ENCODE data around the gene TBC1D7. TPM values are rescaled to one million over a fixed set of nuclear protein-coding genes. Genes with fewer than 3 reads are reported as not detected.

TBC1D7 gene
- total and polyA plus RNA-seq, 10 of the 15 experiments (the other 5 are each of a cell fraction or from before 2014, with no cell fraction given), result 20.1 to 65.9 (median 31.3) TPM

- TF ChIP-seq BHLHE40 (IDR thresholded peaks at IDR 0.05; ENCODE audit: borderline replicate concordance in 1 of 2, low read depth in 2 of 2, low read length in 1 of 2) (peak in 1 of 2 experiments; percentile 27; a peak in 1 of 4 replicates), MEF2B (IDR thresholded peaks at IDR 0.05; ENCODE audit: partially characterized antibody, poor library complexity, severe bottlenecking) (peak; percentile 84), KLF5 (IDR thresholded peaks at IDR 0.05; ENCODE audit: partially characterized antibody) (no peak), RUNX3 (IDR thresholded peaks at IDR 0.05; ENCODE audit: low read length) (peak; percentile 6; the same call in 1 of the 2 replicates)
These were observed 40.4 kb upstream of the TBC1D7 start (continued) for GRCh38 chr6:13368731-13369115.

GRCh38 chr6:13368079-13368730, 39.9 kb upstream of the TBC1D7 start:
- Histone ChIP-seq H3K36me3 (ENCODE audit: control insufficient read depth in 2 of 2, insufficient read depth in 2 of 2, low read length in 1 of 2) (peaks cover 8 to 20% of the 10 kb centered on the region in 2 experiments; a peak in 3 of 4 replicates), H3K9ac (ENCODE audit: control insufficient read depth, insufficient read depth, low read length) (no peak overlapping the region), H3K4me3 (no peak overlapping the region), H3K4me2 (ENCODE audit: control insufficient read depth, insufficient read depth) (no peak overlapping the region), H2AFZ (ENCODE audit: control insufficient read depth, low read depth, low read length) (no peak overlapping the region), H3K27me3 (replicated peaks in 1 of 2; ENCODE audit: control insufficient read depth in 2 of 2, insufficient read depth in 2 of 2, low read length in 1 of 2) (no peaks in the 10 kb centered on the region), H3K9me3 (replicated peaks; ENCODE audit: control insufficient read depth, insufficient read depth, low read length) (no peaks in the 10 kb centered on the region), H4K20me1 (ENCODE audit: control insufficient read depth, insufficient read depth) (no peaks in the 10 kb centered on the region), H3K79me2 (ENCODE audit: control insufficient read depth, insufficient read depth, low read length) (no peaks in the 10 kb centered on the region), H3K27ac (ENCODE audit: control insufficient read depth, insufficient read depth) (no peak overlapping the region), H3K4me1 (ENCODE audit: control insufficient read depth, insufficient read depth, low read length) (peaks cover 2% of the 10 kb centered on the region; the same call in 1 of the 2 replicates)
- ChIA-PET CTCF (interaction anchor here (0.7 to 1.2 kb wide), 5 partner anchors 8 to 57 kb away, joined by 3 to 4 read pairs (median 4); no protein-coding TSS in a partner anchor), SMC1A (ENCODE audit: uncharacterized antibody, unreplicated experiment) (interaction anchor here (1.0 to 1.4 kb wide), 7 partner anchors 11 to 61 kb away, joined by 3 to 7 read pairs (median 4); no protein-coding TSS in a partner anchor), RAD21 (ENCODE audit: unreplicated experiment) (interaction anchor here (1.1 to 1.5 kb wide), 3 partner anchors 9 to 60 kb away, joined by 4 read pairs; no protein-coding TSS in a partner anchor), POLR2A (interaction anchor here (1.4 kb wide), 2 partner anchors 9 to 63 kb away, joined by 3 to 7 read pairs; no protein-coding TSS in a partner anchor)
- no peak for TF ChIP-seq CHD4 (IDR thresholded peaks at IDR 0.05)
- TF ChIP-seq GABPA (IDR thresholded peaks at IDR 0.05; ENCODE audit: low read depth), result no peak
- no peak for TF ChIP-seq YBX1 (IDR thresholded peaks at IDR 0.05)
- no peak for TF ChIP-seq BMI1 (IDR thresholded peaks at IDR 0.05; ENCODE audit: borderline replicate concordance)
- no peak for TF ChIP-seq EP300 (IDR thresholded peaks at IDR 0.05; ENCODE audit: borderline replicate concordance in 1 of 2, control insufficient read depth in 1 of 2, low read depth in 2 of 2, low read length in 2 of 2)
- TF ChIP-seq ZNF217 (IDR thresholded peaks at IDR 0.05), result no peak
- no peak for TF ChIP-seq PAX5 (IDR thresholded peaks at IDR 0.05; ENCODE audit: borderline replicate concordance, low read depth, low read length)
- no peak for TF ChIP-seq PKNOX1 (IDR thresholded peaks at IDR 0.05)
- TF ChIP-seq BRCA1 (IDR thresholded peaks at IDR 0.05; ENCODE audit: low read depth, low read length), result no peak
- TF ChIP-seq, protein P1, sequence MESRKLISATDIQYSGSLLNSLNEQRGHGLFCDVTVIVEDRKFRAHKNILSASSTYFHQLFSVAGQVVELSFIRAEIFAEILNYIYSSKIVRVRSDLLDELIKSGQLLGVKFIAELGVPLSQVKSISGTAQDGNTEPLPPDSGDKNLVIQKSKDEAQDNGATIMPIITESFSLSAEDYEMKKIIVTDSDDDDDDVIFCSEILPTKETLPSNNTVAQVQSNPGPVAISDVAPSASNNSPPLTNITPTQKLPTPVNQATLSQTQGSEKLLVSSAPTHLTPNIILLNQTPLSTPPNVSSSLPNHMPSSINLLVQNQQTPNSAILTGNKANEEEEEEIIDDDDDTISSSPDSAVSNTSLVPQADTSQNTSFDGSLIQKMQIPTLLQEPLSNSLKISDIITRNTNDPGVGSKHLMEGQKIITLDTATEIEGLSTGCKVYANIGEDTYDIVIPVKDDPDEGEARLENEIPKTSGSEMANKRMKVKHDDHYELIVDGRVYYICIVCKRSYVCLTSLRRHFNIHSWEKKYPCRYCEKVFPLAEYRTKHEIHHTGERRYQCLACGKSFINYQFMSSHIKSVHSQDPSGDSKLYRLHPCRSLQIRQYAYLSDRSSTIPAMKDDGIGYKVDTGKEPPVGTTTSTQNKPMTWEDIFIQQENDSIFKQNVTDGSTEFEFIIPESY (IDR thresholded peaks at IDR 0.05), result no peak
- ATAC-seq, result no peak
- BruUV-seq (replicated peaks), result no TSS peak
- no peak for DNase-seq (ENCODE audit: low read depth, low spot score)
- 71% methylated on average over 7 of the region's 7 CpGs for WGBS (ENCODE audit: insufficient coverage, insufficient replicate concordance, low lambda C conversion rate, missing lambda C conversion rate)
- intact Hi-C loops (cut with micrococcal nuclease; ENCODE audit: unreplicated experiment), result no loop called here
- no peak for FAIRE-seq
- in situ Hi-C loops (cut with MboI), result no loop called here

Data from GM12878 (cell line).